Left lung (tissue), 10 donors: Measurements from ENCODE around the gene TDP1. TPM values are rescaled to one million over a fixed set of nuclear protein-coding genes. Genes with fewer than 3 reads are reported as not detected.

Source experiments
- ATAC-seq: fragments of 200-7000 bp; cut with Tn5 transposase; one replicate; pipeline ENCODE4 v1.9.1; 2020; ENCODE audit warnings: moderate library complexity
- DNase-seq, 4 donors: peaks; one replicate each; pipeline ENCODE4 v3.0.0-alpha.2; 2013 to 2020
- H3K27ac ChIP-seq, 2 donors: fragments of 200-600 bp; sonication (generic) in 1 of 2; one replicate each; pipeline versions ENCODE4 v1.5.0 to v1.8.0; 2020 to 2021
- H3K27me3 ChIP-seq, 2 donors: fragments of 200-600 bp; sonication (generic) in 1 of 2; one replicate each; pipeline versions ENCODE4 v1.5.0 to v1.8.0; 2020 to 2021
- H3K36me3 ChIP-seq, 2 donors: fragments of 200-600 bp; sonication (generic) in 1 of 2; one replicate each; pipeline versions ENCODE4 v1.5.0 to v1.8.0; 2020 to 2021
- H3K4me1 ChIP-seq, 2 donors: fragments of 200-600 bp; one replicate each; pipeline ENCODE4 v1.8.0; 2021
- H3K4me3 ChIP-seq, 2 donors: fragments of 200-600 bp; sonication (generic) in 1 of 2; one replicate each; pipeline versions ENCODE4 v1.5.0 to v1.8.0; 2020 to 2021; ENCODE audit warnings: mild to moderate bottlenecking in 1 of 2
- H3K9me3 ChIP-seq, 2 donors: fragments of 200-600 bp; sonication (generic) in 1 of 2; one replicate each; pipeline versions ENCODE4 v1.5.0 to v1.8.0; 2020 to 2021
- intact Hi-C, 2 donors: fragments of 100-400 bp; cut with DNase I; formaldehyde crosslinking; loops; one replicate each; pipeline versions ENCODE4 v1.11.2 to v1.14.2; 2022
- polyA plus RNA-seq, 6 donors: library from polyadenylated mRNA; unstranded; fragments of 120-200 nt; gene quantifications; one replicate each; pipeline ENCODE4 v1.2.1, GENCODE V29; 2013; ENCODE audit not compliant: insufficient read length in 6 of 6
- total RNA-seq, 2 donors: library from RNA; stranded (reverse); fragmentation: NEBNext Ultra II Directional; extraction: Animal tissue kit (Norgen Biotek cat#: 25700); gene quantifications; one replicate each; pipeline ENCODE4 v1.2.1, GENCODE V29; 2021
- TF ChIP-seq, protein P1 (sequence below), 2 donors: fragments of 200-600 bp; sonication (generic) in 1 of 2; IDR thresholded peaks; one replicate each; pipeline versions ENCODE4 v1.5.0 to v1.8.0; 2021; ENCODE audit warnings: antibody characterized with exemption in 2 of 2
- donor health status: DM: no; HTN: yes; CAD: no.
- donor health status: DM: no; HTN: no; CAD: no.

The TDP1 gene
- total and polyA plus RNA-seq, 8 donors = 8.8 to 20.8 (median 15.8) TPM

DNA sequence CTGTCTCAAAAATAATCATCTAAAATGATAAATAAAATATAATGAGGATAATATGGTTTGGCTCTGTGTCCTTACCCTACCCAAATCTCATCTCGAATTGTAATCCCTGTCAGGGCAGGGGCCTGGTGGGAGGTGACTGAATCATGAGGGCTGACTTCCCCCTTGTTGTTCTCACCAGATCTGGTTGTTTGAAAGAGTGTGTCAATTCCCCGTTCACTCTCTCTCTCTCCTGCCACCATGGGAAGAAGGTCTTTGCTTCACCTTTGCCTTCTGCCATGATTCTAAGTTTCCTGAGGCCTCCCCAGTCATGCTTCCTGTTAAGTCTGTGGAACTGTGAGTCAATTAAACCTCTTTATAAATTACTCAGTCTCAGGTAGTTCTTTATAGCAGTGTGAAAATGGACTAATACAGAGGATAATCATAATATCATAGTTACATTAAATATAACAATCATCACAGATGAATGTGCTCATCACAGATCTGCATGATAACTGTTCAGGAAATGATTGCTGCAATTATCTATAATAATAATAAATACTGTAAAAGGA, 13.8 kb upstream of the TDP1 start:
- no peak for DNase-seq
- Histone ChIP-seq H3K27ac (no peak overlapping the region), H3K36me3 (no peaks in the 10 kb centered on the region), H3K9me3 (no peaks in the 10 kb centered on the region), H3K4me3 (no peak overlapping the region), H3K27me3 (no peaks in the 10 kb centered on the region), H3K4me1 (no peaks in the 10 kb centered on the region)
- no peak for ATAC-seq
- TF ChIP-seq, protein P1, sequence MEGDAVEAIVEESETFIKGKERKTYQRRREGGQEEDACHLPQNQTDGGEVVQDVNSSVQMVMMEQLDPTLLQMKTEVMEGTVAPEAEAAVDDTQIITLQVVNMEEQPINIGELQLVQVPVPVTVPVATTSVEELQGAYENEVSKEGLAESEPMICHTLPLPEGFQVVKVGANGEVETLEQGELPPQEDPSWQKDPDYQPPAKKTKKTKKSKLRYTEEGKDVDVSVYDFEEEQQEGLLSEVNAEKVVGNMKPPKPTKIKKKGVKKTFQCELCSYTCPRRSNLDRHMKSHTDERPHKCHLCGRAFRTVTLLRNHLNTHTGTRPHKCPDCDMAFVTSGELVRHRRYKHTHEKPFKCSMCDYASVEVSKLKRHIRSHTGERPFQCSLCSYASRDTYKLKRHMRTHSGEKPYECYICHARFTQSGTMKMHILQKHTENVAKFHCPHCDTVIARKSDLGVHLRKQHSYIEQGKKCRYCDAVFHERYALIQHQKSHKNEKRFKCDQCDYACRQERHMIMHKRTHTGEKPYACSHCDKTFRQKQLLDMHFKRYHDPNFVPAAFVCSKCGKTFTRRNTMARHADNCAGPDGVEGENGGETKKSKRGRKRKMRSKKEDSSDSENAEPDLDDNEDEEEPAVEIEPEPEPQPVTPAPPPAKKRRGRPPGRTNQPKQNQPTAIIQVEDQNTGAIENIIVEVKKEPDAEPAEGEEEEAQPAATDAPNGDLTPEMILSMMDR (IDR thresholded peaks at IDR 0.05) = no peak
- intact Hi-C loops = no loop called here

DNA sequence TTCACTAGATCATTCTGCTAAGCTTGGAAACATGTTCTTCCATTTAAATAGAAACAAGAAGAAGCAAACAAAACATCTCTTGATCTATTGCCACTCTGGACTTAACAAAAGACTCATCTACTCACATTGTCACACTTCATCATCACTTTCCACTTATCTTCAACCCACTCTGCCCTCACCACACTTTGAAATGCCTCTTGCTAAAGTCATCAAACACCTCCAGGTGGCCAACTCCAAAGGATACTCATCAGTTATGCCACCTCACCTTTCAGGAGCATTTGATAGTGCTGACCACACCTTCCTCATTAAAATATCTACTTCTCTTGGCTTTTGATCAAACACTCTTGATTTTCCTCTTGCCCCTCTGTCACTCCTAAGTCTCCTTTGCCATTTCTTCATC, 8.4 kb upstream of the TDP1 start:
- Histone ChIP-seq H3K4me3 (no peak overlapping the region), H3K36me3 (peaks cover 0 to 5% of the 10 kb centered on the region in 2 donors), H3K9me3 (no peaks in the 10 kb centered on the region), H3K4me1 (no peaks in the 10 kb centered on the region), H3K27ac (no peak overlapping the region), H3K27me3 (no peaks in the 10 kb centered on the region)
- ATAC-seq = no peak
- intact Hi-C loops = no loop called here
- DNase-seq = no peak
- TF ChIP-seq, protein P1 (IDR thresholded peaks at IDR 0.05) = no peak

DNA sequence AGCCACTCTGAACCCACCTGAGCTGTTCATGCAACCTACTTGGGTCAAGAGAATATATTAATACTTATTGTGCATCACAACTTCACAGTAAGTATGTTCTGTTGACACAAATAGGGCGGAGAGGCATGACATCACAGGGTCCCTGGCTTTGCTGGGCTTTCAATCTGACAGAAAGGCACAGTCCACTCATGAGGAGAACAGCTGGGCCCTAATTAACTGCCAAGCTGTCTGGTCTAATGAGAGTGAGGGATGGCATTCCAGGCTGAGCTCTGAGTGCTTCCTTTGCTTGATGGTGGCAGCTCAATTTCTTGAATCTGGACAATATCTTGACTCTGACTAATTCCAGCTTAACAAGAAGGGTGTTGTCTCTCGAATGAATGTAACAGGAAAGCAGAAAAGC, 3.2 kb upstream of the TDP1 start:
- Histone ChIP-seq H3K27ac (no peak overlapping the region), H3K36me3 (peaks cover 0 to 5% of the 10 kb centered on the region in 2 donors), H3K27me3 (peaks cover 0 to 4% of the 10 kb centered on the region in 2 donors), H3K9me3 (no peaks in the 10 kb centered on the region), H3K4me3 (no peak overlapping the region), H3K4me1 (peaks cover 0 to 22% of the 10 kb centered on the region in 2 donors)
- DNase-seq = no peak
- intact Hi-C loops = no loop called here
- no peak for ATAC-seq
- TF ChIP-seq, protein P1 (IDR thresholded peaks at IDR 0.05) = no peak

DNA sequence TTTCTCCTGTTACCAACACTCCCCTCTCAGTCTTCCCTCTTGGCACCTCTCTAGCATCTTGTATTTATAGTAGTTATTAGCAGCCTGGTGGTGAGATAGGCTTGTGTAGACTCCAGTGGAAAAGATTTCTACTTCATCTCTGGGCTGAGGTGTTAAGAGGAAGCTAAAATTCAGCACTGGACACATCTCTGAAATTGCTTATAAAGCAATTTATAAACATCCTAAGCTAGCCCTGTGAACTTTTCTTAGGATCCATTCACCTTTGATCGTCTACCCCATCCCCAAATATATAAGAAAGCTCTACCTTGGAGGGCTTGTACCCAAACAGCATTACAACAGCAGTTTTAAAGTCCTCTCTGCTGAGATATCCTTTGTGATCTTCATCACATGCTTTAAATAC, 2.1 kb upstream of the TDP1 start:
- ATAC-seq (no peak), DNase-seq (no peak)
- peaks cover 0 to 11% of the 10 kb centered on the region in 2 donors for H3K36me3 ChIP-seq
- intact Hi-C loops = no loop called here
- no peaks in the 10 kb centered on the region for H3K9me3 ChIP-seq
- peaks cover 0 to 22% of the 10 kb centered on the region in 2 donors for H3K4me1 ChIP-seq
- peaks cover 0 to 4% of the 10 kb centered on the region in 2 donors for H3K27me3 ChIP-seq
- TF ChIP-seq, protein P1 (IDR thresholded peaks at IDR 0.05) = no peak
- peak overlapping the region in 1 of 2 donors; percentile 76 for H3K4me3 ChIP-seq
- H3K27ac ChIP-seq = peak overlapping the region in 1 of 2 donors; percentile 95

DNA sequence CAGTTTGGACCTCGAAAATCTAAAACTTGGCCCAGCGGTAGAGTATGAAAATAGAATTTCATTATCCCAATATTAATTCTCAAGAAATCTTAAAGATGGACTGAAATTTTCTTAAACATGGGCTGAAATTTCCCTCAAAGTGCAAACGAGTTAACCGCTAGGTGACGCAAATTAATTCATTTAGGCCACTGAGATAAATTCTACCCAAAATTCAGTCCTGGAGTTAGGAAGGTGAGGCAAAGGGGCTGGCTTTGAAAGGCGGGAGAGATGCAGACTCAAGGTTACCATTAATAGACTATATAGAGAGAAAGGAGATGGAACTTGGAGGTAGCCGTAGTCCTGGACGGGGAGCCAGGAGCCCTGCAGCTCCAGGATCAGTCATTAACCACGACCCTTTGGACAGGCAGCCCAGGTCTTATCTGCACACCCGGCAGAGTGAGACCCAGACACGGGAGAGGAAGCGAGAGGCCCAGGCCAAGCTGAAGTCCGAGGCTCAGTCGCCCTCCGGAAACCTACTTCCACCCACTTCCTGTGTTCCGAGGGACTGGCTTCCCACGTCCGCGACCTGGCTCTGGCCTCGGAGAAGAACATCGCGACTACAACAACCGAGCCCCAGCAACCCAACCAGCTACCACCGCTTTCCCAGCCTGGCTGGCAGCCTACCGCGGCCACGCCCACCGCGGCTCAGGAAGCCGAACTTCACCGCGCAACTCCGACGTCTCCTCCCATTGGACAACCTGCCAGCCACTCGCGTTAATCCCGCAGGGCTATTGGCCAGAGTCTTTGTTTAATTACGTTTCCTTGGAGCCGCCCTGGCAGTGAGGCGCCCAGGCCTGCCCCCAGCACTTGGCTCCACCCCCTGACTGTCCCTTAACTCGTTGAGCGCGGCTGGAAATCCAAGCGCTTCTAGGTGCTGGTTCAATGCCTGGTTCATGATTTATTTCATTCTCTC, 1.4 kb upstream of the TDP1 start, which contains the start of gene EFCAB11:
Gene EFCAB11, minus strand, starts transcription at position 661 of the 952 bp plus-strand sequence. Its CDS starts 70 bp downstream, at position 591.
- TF ChIP-seq, protein P1 (IDR thresholded peaks at IDR 0.05) = no peak
- intact Hi-C loops = no loop called here

More for the DNA sequence above, 1.4 kb upstream of the TDP1 start, which contains the start of gene EFCAB11:
- DNase-seq = peak; percentile 95 to 99 (median 97)
- H3K27me3 ChIP-seq = peaks cover 0 to 4% of the 10 kb centered on the region in 2 donors
- H3K4me1 ChIP-seq = peaks cover 0 to 22% of the 10 kb centered on the region in 2 donors
- ATAC-seq = peak; percentile 92
- H3K4me3 ChIP-seq = peak within 1 kb of the TSS; percentile 71 to 76
- peak within 1 kb of the TSS; percentile 85 to 95 for H3K27ac ChIP-seq
- no peaks in the 10 kb centered on the region for H3K9me3 ChIP-seq
- peaks cover 0 to 9% of the 10 kb centered on the region in 2 donors for H3K36me3 ChIP-seq
